Renal cortex interstitium (tissue), 11 donors: ENCODE results near the gene TUBB3. TPM values are rescaled to one million over a fixed set of nuclear protein-coding genes. Genes with fewer than 3 reads are reported as not detected.
"Not testable (repeated sequence)": the region's sequence is repeated elsewhere in the genome, so short reads cannot be mapped to it uniquely, and the experiment has no call there.

ENCODE experiments used
- DNase-seq, 11 donors: peaks; one replicate each; pipeline ENCODE4 v3.0.0-alpha.2; 2013; ENCODE audit warnings: low read depth in 9 of 11, low spot score in 4 of 11; ENCODE audit errors: extremely low read depth in 1 of 11
- polyA plus RNA-seq, 3 donors: library from polyadenylated mRNA; unstranded; fragments of 120-200 nt; gene quantifications; one replicate each; pipeline ENCODE4 v1.2.1, GENCODE V29; 2013; ENCODE audit not compliant: insufficient read length in 3 of 3

TUBB3 gene
- polyA plus RNA-seq, 3 donors = 7.7 to 18.7 (median 10.2) TPM

- DNase-seq = no peak
Observed at GRCh38 chr16:89931305-89931896, 8.3 kb downstream of the TUBB3 start.

- no peak for DNase-seq
Observed at GRCh38 chr16:89931964-89932363, 8.8 kb downstream of the TUBB3 start.

- DNase-seq = not testable (repeated sequence)
Observed at GRCh38 chr16:89934019-89934418, 10.9 kb downstream of the TUBB3 start.

- no peak for DNase-seq
Observed at GRCh38 chr16:89934611-89935553, 11.7 kb downstream of the TUBB3 start.

- DNase-seq = not testable (repeated sequence)
Observed at GRCh38 chr16:89935620-89936019, 12.5 kb downstream of the TUBB3 start.

GRCh38 chr16:89936034-89936433 is 12.9 kb downstream of the TUBB3 start:
- DNase-seq = no peak

GRCh38 chr16:89936508-89936907 is 13.4 kb downstream of the TUBB3 start:
- DNase-seq = no peak

- no peak for DNase-seq
Observed at GRCh38 chr16:89936981-89937380, 13.8 kb downstream of the TUBB3 start.

- DNase-seq = no peak
Observed at GRCh38 chr16:89938175-89938885, 15.2 kb downstream of the TUBB3 start.

- no peak for DNase-seq
Observed at GRCh38 chr16:89944773-89945172, 21.6 kb downstream of the TUBB3 start.

GRCh38 chr16:89945654-89946053 is 22.5 kb downstream of the TUBB3 start:
- no peak for DNase-seq

GRCh38 chr16:89946515-89946914 is 23.4 kb downstream of the TUBB3 start:
- DNase-seq = no peak

- DNase-seq = no peak
Observed at GRCh38 chr16:89949121-89949742, 26.1 kb downstream of the TUBB3 start.

GRCh38 chr16:89949756-89950155 is 26.6 kb downstream of the TUBB3 start:
- DNase-seq = no peak

- DNase-seq = no peak
Observed at GRCh38 chr16:89951509-89951908, 28.4 kb downstream of the TUBB3 start.

- DNase-seq = no peak
Observed at GRCh38 chr16:89952049-89952448, 28.9 kb downstream of the TUBB3 start.

- DNase-seq = no peak
Observed at GRCh38 chr16:89952551-89952950, 29.4 kb downstream of the TUBB3 start.

GRCh38 chr16:89953671-89954406 is 30.7 kb downstream of the TUBB3 start:
- DNase-seq = no peak

GRCh38 chr16:89954462-89954861 is 31.3 kb downstream of the TUBB3 start:
- DNase-seq = no peak
